ENCODE results near the gene CERS1. TPM values are rescaled to one million over a fixed set of nuclear protein-coding genes. Genes with fewer than 3 reads are reported as not detected.
A peak's percentile ranks its signal among the peaks of the same experiment; 100 is the strongest.

CERS1 gene
- 1.8 TPM for total RNA-seq
- long read RNA-seq, partial matches to known transcripts, result 0 of 3 reads
- long read RNA-seq, other reads (novel, unspliced or antisense), result 1 of 3 reads

GRCh38 chr19:18895824-18896341, at the start of gene CERS1:
CERS1 (minus strand) TSS chr19:18896158; CDS start chr19:18896072, 86 bp downstream.
- intact Hi-C loops (cut with DNase I), result no loop called here
- DNase-seq (ENCODE audit: low spot score), result no peak

- intact Hi-C loops (cut with DNase I), result no loop called here
- DNase-seq (ENCODE audit: low spot score), result no peak
Measured at GRCh38 chr19:18945297-18945696, 49.3 kb upstream of the CERS1 start.

GRCh38 chr19:18943465-18943864, 47.5 kb upstream of the CERS1 start:
- intact Hi-C loops (cut with DNase I), result no loop called here

GRCh38 chr19:18942692-18943091, 46.7 kb upstream of the CERS1 start:
- no peak for DNase-seq (ENCODE audit: low spot score)
- intact Hi-C loops (cut with DNase I), result no loop called here

More at GRCh38 chr19:18943465-18943864, 47.5 kb upstream of the CERS1 start:
- DNase-seq (ENCODE audit: low spot score), result no peak

- no peak for DNase-seq (ENCODE audit: low spot score)
- intact Hi-C loops (cut with DNase I), result no loop called here
Measured at GRCh38 chr19:18941628-18942354, 45.8 kb upstream of the CERS1 start.

GRCh38 chr19:18940769-18941627, 45.0 kb upstream of the CERS1 start, which contains the start of gene HOMER3:
HOMER3 (minus strand) TSS chr19:18941217; CDS start chr19:18938982, 2,235 bp downstream.
- intact Hi-C loops (cut with DNase I), result no loop called here
- peak; percentile 94 for DNase-seq (ENCODE audit: low spot score)

GRCh38 chr19:18939922-18940768, 44.2 kb upstream of the CERS1 start:
- intact Hi-C loops (cut with DNase I), result no loop called here

GRCh38 chr19:18939163-18939562, 43.2 kb upstream of the CERS1 start:
- DNase-seq (ENCODE audit: low spot score), result no peak
- intact Hi-C loops (cut with DNase I), result no loop called here

More at GRCh38 chr19:18939922-18940768, 44.2 kb upstream of the CERS1 start:
- DNase-seq (ENCODE audit: low spot score), result no peak

- DNase-seq (ENCODE audit: low spot score), result no peak
- intact Hi-C loops (cut with DNase I), result no loop called here
Measured at GRCh38 chr19:18933297-18933696, 37.3 kb upstream of the CERS1 start.

GRCh38 chr19:18932216-18932841, 36.4 kb upstream of the CERS1 start:
- peak; percentile 92 for DNase-seq (ENCODE audit: low spot score)
- intact Hi-C loops (cut with DNase I), result no loop called here

GRCh38 chr19:18931316-18932162, 35.6 kb upstream of the CERS1 start:
- intact Hi-C loops (cut with DNase I), result no loop called here
- DNase-seq (ENCODE audit: low spot score), result no peak

GRCh38 chr19:18929311-18929710, 33.4 kb upstream of the CERS1 start:
- intact Hi-C loops (cut with DNase I), result no loop called here
- no peak for DNase-seq (ENCODE audit: low spot score)

- no peak for DNase-seq (ENCODE audit: low spot score)
- intact Hi-C loops (cut with DNase I), result no loop called here
Measured at GRCh38 chr19:18928018-18928805, 32.3 kb upstream of the CERS1 start.

GRCh38 chr19:18924684-18925213, 28.8 kb upstream of the CERS1 start:
- no peak for DNase-seq (ENCODE audit: low spot score)

GRCh38 chr19:18922228-18922985, 26.4 kb upstream of the CERS1 start:
- DNase-seq (ENCODE audit: low spot score), result no peak
- intact Hi-C loops (cut with DNase I), result no loop called here

More at GRCh38 chr19:18924684-18925213, 28.8 kb upstream of the CERS1 start:
- intact Hi-C loops (cut with DNase I), result no loop called here

- no peak for DNase-seq (ENCODE audit: low spot score)
- intact Hi-C loops (cut with DNase I), result no loop called here
Measured at GRCh38 chr19:18921593-18921992, 25.6 kb upstream of the CERS1 start.

All from cardiac septum (tissue), 1 donor.